Activated T-helper 9 cell treated with anti-CD3 and anti-CD28 coated beads, Interleukin-2, amount 50 U/mL, for 16 hours (primary cell): ENCODE data around the gene CFH.
A peak's percentile ranks its signal among the peaks of the same experiment; 100 is the strongest.
"Not testable (repeated sequence)": the region's sequence is repeated elsewhere in the genome, so short reads cannot be mapped to it uniquely, and the experiment has no call there.

Source experiments
- DNase-seq: peaks from one replicate; pipeline ENCODE4 v3.0.0-alpha.2; 2020; ENCODE audit warnings: low read depth

Gene CFH

GRCh38 chr1:196667131-196667530 is 15.3 kb downstream of the CFH start:
- no peak for DNase-seq

GRCh38 chr1:196669051-196669450 is 17.2 kb downstream of the CFH start:
- DNase-seq, result no peak

- DNase-seq, result no peak
Measured at GRCh38 chr1:196669693-196670092, 17.9 kb downstream of the CFH start.

GRCh38 chr1:196674908-196675307 is 23.1 kb downstream of the CFH start:
- DNase-seq, result no peak

- DNase-seq, result no peak
Measured at GRCh38 chr1:196677781-196678509, 26.1 kb downstream of the CFH start.

GRCh38 chr1:196678510-196678884 is 26.7 kb downstream of the CFH start:
- DNase-seq, result no peak

GRCh38 chr1:196680107-196680506 is 28.3 kb downstream of the CFH start:
- no peak for DNase-seq

GRCh38 chr1:196684476-196684875 is 32.6 kb downstream of the CFH start:
- DNase-seq, result no peak

GRCh38 chr1:196685506-196685905 is 33.7 kb downstream of the CFH start:
- DNase-seq, result no peak

GRCh38 chr1:196689001-196689400 is 37.2 kb downstream of the CFH start:
- no peak for DNase-seq

- DNase-seq, result no peak
Measured at GRCh38 chr1:196690582-196690981, 38.7 kb downstream of the CFH start.

- no peak for DNase-seq
Measured at GRCh38 chr1:196698993-196699392, 47.1 kb downstream of the CFH start.

- no peak for DNase-seq
Measured at GRCh38 chr1:196701144-196701543, 49.3 kb downstream of the CFH start.

- not testable (repeated sequence) for DNase-seq
Measured at GRCh38 chr1:196709892-196710291, 58.0 kb downstream of the CFH start.

GRCh38 chr1:196717868-196718267 is 66.0 kb downstream of the CFH start:
- DNase-seq, result no peak

- DNase-seq, result peak; percentile 3
Measured at GRCh38 chr1:196723325-196724185, 71.7 kb downstream of the CFH start.

- no peak for DNase-seq
Measured at GRCh38 chr1:196732526-196732925, 80.7 kb downstream of the CFH start.

- no peak for DNase-seq
Measured at GRCh38 chr1:196733091-196733970, 81.5 kb downstream of the CFH start.

GRCh38 chr1:196734006-196734405 is 82.2 kb downstream of the CFH start:
- no peak for DNase-seq

- no peak for DNase-seq
Measured at GRCh38 chr1:196734460-196734859, 82.6 kb downstream of the CFH start.

GRCh38 chr1:196738730-196739129 is 86.9 kb downstream of the CFH start:
- DNase-seq, result no peak

- DNase-seq, result not testable (repeated sequence)
Measured at GRCh38 chr1:196743244-196743643, 91.4 kb downstream of the CFH start.
